HCT116 (cell line): ENCODE measurements around the gene SEC61A2.
A peak's percentile ranks its signal among the peaks of the same experiment; 100 is the strongest.

Experiments
- ATF3 ChIP-seq: IDR thresholded peaks from 2 replicates; pipeline ENCODE4 v1.6.1; 2012
- CBX3 ChIP-seq: IDR thresholded peaks from 2 replicates; pipeline ENCODE4 v1.6.1; 2012; ENCODE audit warnings: low read depth
- CTCF ChIP-seq, 3 experiments: fragments of 200-600 bp in 1 of 3; sonication (generic) in 1 of 3; IDR thresholded peaks in 2 of 3; conservative IDR thresholded peaks in 1 of 3; 2 replicates each; pipeline ENCODE4 v1.5.1; 2012 to 2017; ENCODE audit warnings: low read depth in 2 of 3, low read length in 2 of 3, antibody characterized with exemption in 1 of 3, borderline replicate concordance in 1 of 3, control low read depth in 1 of 3, mild to moderate bottlenecking in 1 of 3, mixed read lengths in 1 of 3, mixed run types in 1 of 3, moderate library complexity in 1 of 3; ENCODE audit not compliant: insufficient read depth in 1 of 3
- EGR1 ChIP-seq: IDR thresholded peaks from 2 replicates; pipeline ENCODE4 v1.6.1; 2012; ENCODE audit warnings: low read depth
- EZH2 ChIP-seq: fragments of 200-600 bp; sonication (generic); IDR thresholded peaks from 2 replicates; pipeline ENCODE4 v1.6.1; 2017; ENCODE audit warnings: antibody characterized with exemption, mixed run types
- EZH2phosphoT487 ChIP-seq: fragments of 200-600 bp; IDR thresholded peaks from 2 replicates; pipeline ENCODE4 v1.6.1; 2018; ENCODE audit warnings: antibody characterized with exemption, borderline replicate concordance
- FOSL1 ChIP-seq: IDR thresholded peaks from 2 replicates; pipeline ENCODE4 v1.6.1; 2012; ENCODE audit warnings: low read depth
- POLR2A ChIP-seq: IDR thresholded peaks from 2 replicates; pipeline ENCODE4 v1.7.0; 2011; ENCODE audit warnings: borderline replicate concordance; ENCODE audit not compliant: insufficient read depth, insufficient read length; ENCODE audit errors: extremely low read depth
- POLR2AphosphoS5 ChIP-seq: IDR thresholded peaks from 2 replicates; pipeline ENCODE4 v1.6.1; 2011; ENCODE audit warnings: mild to moderate bottlenecking, low read depth, low read length, moderate library complexity
- REST ChIP-seq: IDR thresholded peaks from 2 replicates; pipeline ENCODE4 v1.6.1; 2012; ENCODE audit warnings: low read depth
- SIN3A ChIP-seq: IDR thresholded peaks from 2 replicates; pipeline ENCODE4 v1.6.1; 2012; ENCODE audit warnings: low read depth
- TCF7L2 ChIP-seq: IDR thresholded peaks from 2 replicates; pipeline ENCODE4 v1.7.0; 2011; ENCODE audit warnings: borderline replicate concordance, inconsistent platforms; ENCODE audit not compliant: insufficient read depth, insufficient read length; ENCODE audit errors: extremely low read depth

GRCh38 chr10:12195603-12196506, 66.4 kb downstream of the SEC61A2 start, which contains the start of the genes CDC123 and NUDT5:
- TF ChIP-seq CTCF (IDR thresholded peaks at IDR 0.05 in 2 of 3, conservative IDR thresholded peaks at IDR 0.05 in 1 of 3; ENCODE audit: borderline replicate concordance in 1 of 3, insufficient read depth in 1 of 3, low read depth in 2 of 3, low read length in 2 of 3) (no peak), POLR2A (peak; percentile 73), EZH2phosphoT487 (no peak), REST (no peak), ATF3 (no peak), FOSL1 (no peak), TCF7L2 (peak; percentile 39), POLR2AphosphoS5 (peak; percentile 42), CBX3 (peak; percentile 40; the same call in 1 of the 2 replicates), EZH2 (no peak), SIN3A (peak; percentile 91), EGR1 (peak; percentile 70)
